IPS-NIHi11 (cell line): ENCODE measurements around the gene FNTB.

ENCODE experiments used
- DNase-seq: peaks from one replicate; pipeline ENCODE4 v3.0.0; 2012; ENCODE audit warnings: mixed read lengths, low spot score

FNTB gene

DNA sequence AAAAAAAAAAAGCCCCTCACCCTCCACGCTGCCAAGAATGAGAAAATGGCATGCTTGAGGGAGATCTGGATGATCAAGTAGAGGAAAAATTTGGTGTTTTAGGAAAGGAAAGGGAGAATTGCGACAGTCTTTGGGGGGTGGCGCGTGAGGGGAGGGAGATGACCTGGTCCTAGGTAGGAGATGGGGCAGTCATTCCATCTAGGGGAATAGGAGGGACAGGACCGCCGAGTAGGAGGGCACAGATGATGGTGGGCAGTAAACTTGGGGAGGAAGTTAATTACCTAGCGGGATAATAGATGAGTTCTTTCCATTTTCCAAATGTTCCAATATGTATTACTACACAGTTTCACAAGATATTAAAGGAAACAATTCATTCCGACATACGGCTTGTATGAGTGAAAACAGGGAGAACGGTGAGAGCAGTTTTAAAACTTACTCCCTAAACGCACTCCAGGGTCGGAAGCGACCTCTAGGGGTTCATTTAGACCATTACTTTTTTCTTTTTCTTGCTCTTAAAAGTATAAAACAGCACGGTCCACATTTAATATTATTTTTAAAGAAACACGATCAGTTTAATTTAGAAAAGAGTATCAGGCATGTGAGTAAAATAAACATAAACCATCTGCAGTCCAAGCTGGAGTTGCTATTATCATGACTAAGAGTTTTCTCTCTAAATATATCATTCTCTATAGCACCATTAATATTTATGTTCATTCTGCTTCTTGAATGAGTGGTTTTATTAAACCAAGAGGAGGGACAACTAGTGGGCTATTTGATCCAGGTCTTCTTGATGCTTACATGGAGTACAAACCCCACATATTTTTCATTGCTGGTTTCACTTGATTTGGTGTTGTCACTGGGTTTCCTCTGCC is 3.0 kb upstream of the FNTB start:
- DNase-seq, result peak; percentile 63

DNA sequence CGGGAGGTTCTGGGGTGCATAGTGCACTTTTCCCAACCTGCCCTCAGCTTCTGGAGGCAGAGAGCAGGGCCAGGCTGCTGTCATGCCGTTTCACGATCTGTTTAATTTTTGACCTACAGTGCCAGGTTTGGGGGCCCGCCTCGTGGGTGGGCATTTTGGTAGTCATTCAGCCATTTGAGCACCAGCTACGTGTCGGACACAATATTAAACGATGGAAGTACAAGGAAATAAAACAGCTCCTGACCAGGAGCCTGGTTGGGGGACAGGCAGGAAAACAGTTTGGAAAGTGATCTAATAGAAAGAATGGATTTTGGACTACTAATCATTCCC is 708 bp downstream of the FNTB start:
- DNase-seq, result no peak

DNA sequence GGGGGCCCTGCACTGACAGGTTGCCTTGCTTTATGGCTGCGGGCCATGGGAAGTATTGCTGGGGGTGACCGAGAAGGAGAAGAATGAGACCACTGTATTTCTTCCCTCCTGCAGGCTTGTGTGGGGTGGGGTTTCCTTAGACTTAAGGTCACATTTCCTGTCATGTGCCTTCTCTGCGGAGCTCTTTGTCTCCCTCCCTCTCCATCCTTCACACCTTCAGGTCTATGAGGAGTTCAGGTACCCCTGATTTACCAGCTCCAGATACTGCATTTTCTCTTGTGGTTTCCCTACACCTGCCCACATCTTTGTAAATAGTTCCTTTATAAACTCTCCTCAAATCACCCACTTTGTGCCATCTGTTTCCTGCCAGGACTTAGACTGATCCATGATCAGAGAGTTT is 3.6 kb downstream of the FNTB start:
- DNase-seq, result no peak

DNA sequence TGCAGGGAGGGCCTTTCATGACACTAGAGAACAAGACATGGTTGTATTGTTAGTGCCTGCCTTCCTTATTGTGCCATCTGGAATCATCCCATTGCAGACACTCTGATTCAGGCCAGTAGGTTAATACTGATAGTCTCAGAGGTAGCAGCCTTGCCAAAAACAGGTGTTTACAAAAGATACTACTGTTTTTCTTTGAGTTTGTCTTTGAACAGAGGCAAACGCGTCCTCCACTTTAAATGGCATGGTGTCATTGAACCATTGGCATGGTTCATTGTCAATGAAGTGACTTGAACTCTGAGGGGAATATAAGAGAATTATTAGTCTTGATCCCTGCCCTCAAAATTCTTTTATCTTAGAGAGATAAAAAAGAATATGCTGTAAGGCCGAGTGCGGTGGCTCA is 4.2 kb downstream of the FNTB start:
- DNase-seq, result no peak

DNA sequence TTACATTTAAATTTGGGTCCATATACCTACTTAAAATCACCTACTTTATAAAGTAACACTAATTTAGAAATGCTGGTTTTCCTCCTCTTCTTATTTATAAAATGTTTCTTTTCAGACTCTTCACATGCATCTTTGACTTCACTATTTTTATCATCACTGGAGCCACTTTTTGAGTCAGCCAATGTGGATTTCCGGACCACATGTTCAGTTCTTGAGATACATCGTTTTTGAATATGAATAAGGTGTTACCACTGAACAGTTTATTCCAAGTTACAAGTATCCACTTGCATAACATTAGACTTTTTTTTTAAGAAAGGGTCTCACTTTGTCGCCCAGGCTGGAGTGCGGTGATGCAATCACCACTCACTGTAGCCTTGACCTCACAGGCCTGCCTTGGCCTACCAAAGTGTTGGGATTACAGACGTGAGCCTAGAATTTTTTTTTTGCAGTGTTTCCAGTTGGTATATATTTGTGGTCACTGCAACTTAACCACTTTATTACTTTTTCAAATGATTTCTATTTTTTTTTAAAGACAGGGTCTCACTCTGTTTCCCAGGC is 5.7 kb downstream of the FNTB start:
- DNase-seq, result no peak

DNA sequence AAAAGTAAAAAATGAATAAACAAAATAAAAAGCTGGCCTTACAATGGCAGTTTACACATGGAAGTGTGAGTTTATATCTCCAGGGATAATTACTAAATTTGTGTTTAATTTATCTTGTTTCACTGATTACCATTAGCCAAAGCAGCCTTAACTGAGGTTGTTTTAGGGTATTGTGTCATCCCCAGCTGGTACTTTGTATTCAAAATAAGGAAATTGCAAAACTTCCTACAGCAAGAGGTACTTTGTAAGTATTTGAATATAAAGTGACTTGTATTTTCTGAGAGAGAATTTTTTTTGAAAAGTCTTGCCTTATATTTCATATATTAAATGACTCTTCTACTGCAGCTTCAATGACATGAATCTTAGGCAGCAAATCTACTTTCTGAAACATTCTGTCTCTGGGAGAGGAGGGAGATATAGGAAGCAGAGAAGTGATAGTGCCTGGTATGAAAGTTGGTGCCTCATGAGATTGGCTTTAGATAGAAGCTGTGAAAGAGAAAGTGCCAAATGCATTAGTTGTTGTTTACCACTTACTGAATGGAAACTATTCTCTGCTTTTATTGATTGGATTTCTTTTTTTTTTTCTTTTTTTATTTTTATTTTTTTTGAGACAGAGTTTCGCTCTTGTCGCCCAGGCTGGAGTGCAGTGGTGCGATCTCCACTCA is 6.7 kb downstream of the FNTB start:
- DNase-seq, result no peak

DNA sequence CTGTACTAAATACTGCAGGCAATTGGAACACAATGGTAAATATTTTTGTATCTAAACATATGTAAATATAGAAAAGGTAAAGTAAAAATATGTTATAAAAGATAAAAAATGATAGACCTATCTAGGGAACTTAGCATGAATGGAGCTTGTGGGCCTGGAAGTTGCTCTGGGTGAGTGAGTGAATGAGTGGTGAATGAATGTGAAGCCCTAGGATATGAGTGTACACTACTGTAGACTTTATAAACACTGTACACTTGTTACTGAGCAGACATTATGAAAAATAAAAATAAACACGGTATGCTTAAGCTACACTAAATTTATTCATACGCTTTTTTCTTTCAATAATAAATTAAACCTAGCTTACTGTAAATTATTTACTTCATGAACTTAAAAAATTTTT is 7.8 kb downstream of the FNTB start:
- no peak for DNase-seq

DNA sequence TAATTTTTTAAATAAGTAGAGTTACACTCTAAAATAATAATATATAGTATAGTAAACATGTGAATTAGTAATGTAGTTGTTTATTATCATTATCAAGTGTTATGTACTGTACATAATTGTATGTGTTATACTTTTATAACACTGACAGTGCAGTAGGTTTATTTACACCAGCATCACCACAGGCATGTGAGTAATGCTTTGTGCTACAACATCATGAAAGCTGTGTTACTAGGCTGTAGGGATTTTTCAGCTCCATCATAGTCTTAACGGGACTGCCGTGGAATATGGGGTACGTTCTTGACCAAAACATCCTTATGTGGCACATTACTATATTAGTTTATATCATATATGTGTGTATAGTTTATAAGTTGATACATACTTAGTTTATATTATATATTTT is 8.6 kb downstream of the FNTB start:
- no peak for DNase-seq

DNA sequence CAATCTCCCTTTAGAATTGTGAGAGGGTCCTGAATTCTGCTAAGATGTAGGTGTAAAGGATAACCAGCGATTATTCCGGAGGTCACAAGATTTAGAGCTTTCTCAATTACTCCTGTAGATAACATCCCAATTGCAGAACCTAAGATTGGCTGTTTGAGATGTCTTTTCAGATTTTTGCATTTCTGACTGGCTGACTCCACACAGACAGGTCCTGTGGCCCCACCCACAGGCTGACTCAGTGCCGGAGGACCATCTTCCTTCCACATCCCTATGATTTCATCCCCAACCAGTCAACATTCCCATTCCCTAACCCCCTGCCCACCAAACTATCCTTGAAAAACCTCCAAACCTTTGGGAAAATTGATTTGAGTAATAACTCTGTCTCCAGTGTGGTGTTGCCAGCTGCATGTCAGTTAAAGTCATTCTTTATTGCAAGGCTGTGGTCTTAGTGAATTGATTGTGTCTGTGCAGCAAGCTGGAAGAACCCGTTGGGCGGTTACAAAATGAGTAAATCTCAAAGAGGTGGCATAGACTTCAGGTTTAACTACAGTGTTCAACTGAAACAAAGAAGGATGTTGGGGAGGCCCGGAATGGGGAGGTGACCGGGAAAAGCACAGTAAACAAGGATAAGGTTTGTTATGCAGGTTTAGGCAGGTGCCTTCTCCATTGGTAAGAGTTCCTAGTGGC is 10.6 kb downstream of the FNTB start:
- DNase-seq, result no peak

DNA sequence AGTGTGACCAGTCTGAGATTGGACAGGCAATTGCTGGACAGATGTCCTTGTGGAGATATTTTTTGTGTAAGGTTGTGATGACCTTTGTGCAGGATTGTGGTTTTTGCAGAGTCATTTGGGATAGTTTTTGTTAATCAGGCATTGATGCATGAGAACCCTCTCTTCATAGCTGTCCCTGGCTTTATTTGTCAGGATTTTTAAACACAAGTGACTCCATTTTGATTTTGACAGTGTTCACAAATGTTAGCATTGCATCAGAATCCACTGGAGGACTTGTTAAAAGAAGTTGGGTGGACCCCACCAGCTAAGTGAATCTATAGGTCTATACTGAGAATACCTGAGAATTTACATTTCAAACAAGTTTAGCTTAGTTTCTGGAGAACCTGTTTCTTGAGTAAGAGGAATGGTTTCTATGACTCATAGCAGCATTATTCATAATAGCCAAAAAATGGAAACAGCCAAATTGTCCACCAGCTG is 11.8 kb downstream of the FNTB start:
- no peak for DNase-seq

DNA sequence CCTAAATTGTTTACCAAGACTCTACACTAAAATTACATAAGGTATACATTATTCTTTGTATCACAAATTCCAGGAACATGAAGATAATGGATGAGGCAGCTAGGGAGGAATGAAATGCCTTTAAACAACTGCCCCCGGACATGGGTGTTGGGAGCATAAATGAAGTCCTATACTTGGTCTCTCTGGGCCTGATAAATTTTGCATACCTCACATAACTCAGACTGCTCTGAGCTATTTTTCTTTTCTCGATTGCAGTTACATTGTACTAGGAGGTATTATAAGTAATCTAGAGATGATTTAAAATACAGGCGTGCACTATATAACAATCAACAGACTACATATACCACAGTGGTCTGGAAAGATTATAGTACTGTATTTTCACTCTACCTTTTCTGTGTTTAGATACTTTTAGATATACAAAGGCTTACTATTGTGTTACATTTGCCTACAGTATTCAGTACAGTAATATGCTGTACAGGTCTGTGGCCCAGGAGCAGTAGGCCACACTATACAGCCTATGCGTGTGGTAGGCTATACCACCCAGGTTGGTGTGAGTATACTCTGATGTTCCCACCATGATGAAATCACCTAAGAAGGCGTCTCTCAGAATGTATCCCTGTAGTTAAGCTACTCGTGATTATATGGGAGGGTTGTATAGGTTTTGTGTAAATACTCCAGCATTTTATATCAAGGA is 14.3 kb downstream of the FNTB start:
- DNase-seq, result no peak

DNA sequence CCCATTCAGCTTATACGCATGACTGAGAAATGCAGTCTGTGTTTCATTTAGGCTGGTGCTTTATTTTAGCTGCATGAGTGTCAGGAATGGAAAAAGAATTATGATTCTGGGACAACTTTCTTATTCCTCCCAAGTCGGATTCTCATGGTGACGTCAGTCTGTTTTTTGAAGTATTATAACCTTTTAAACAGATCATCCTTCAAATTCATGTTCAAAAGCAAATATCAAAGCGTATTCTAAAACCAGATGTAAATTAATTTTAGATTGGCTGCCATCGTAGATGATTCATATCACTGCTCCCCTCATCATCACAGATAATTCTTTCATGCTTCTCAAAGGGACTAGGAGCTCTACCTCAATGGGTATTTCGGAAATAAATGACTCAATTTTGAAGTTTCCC is 15.0 kb downstream of the FNTB start:
- no peak for DNase-seq

DNA sequence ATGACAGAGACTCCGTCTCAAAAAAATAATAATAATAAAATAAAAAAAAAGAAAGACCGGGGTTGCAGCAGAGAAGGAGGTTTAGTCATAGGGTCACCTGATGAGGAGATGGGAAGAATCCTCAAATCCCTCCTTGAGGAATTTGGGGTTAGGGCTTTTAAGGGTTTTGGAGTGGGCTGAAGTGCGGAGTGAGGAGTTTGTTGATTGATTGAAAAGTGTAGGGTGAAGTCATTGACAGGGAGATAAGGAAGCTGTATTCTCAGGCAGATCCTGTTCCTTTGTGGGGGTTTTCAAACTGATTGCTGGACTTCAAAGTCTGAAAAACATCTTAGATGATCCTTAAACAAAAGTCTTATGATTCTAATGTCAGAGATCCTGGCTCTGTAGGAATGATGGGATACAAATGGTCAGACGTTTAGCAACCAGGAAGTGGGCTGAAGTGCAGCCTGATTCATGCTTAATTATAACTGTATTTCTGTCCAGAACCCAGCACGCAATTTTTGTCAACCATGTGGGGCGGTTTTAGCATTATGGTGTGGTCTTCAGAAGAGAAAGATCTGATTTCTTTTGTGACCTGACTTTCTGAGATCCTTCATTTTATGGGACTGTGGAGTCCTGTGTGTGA is 16.0 kb downstream of the FNTB start:
- no peak for DNase-seq

DNA sequence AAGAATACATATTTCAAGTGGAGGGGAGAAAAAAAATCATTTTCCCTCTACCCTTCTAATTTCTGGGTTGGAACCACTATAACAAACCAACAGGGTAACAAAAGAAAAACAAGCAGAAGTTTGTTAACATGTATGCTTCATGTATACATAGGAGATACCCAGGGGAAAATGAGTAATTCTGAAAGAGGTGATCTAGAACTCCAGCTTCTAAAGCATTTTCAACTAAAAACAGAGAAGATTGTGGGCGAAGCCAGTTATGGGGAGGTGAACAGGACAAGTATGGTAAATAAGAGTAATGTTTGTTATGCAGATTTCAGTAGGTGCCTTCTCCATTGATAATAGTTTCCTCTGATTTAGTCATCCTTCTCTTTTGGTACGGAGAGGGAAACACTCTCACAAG is 16.7 kb downstream of the FNTB start:
- no peak for DNase-seq

DNA sequence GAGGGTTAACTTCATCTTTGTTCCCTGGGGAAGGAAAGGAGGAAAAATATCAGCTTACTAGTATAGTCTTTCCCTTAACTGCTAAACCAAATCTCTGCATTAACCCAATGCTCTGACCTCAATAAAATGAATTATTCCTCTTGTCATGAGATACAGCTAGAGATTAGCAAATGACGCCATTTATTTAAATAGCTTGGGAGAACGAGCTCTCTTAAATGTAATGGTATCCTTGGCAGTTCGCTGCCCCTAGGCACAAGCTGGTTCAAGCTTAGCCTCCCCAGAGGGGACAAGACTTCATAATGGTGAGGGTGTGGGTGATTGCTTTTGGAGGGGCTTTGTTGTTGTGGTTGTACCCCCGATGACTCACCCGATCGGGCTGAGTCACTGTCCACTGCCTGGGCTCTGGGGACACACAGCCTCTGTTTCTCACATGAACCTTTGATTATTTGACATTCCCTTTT is 19.6 kb downstream of the FNTB start:
- DNase-seq, result no peak

DNA sequence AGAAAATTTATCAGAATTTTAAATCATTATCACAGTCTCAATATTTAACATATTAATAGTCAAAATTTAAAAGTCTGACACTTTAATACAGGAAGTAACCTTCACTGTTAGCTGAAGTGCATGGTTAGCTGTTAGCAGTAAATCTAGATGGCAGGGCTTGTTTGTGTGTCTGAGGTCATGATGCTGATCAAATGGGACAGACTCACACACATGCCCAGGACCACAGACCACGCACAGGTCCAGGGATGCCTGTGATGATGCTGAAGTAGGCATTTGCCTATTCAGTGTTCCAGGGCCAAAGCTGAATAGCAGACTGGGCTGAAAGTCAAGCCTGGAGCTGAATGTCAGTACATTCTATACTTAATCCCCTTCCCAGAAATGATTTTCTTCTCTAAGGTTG is 20.5 kb downstream of the FNTB start:
- DNase-seq, result no peak

DNA sequence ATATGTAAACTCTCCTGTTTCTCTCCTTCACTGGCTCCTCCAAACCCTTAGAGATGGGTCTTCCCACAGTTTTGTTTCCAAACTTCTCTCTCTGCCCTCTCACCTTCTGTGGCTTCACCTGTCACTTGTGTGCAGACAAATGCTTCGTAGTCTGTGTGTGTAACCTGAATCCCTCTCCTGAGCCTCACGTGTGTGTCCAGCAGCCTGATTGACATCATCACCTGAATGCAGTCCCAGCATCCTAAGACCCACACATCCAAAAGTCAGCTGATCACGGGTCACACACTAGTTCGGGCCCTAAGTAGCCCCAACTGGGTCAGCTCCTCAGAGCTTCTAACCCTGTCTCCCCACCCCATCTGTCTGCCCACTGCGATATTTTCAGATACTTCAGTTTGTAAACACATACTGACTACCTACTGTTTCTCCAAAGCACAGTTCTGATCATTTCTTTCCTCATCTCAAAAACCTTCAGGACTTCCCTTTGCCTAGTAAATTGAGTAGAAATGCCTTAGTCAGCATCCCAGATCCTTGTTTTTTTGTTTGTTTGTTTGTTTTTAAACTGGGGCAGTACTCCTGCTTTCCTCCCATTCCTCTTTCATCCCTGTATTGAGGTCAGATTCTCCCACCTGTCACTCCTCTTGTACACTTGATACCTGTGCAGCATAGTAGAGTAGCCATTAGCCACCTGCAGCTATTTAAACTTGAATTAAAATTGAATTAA is 23.7 kb downstream of the FNTB start:
- DNase-seq, result no peak

DNA sequence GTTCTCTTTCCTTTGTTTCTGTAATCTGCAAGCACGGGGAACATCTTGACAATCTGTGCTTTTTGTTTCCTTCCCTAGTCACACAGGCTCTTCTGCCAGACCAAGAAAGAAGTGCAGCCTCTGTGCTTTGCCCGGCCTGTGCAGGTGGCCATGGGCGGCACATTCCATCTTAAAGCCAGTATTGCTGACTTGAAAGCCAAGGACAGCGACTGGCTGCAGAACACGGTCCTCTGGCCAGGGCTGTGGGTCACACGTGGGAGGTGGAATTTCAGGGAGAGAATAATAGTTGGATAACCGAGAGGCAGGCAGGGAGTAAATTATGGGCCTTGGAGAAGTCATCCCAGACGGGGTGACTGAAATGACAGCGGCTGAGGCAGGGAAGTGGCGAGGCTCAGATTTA is 24.8 kb downstream of the FNTB start:
- no peak for DNase-seq

DNA sequence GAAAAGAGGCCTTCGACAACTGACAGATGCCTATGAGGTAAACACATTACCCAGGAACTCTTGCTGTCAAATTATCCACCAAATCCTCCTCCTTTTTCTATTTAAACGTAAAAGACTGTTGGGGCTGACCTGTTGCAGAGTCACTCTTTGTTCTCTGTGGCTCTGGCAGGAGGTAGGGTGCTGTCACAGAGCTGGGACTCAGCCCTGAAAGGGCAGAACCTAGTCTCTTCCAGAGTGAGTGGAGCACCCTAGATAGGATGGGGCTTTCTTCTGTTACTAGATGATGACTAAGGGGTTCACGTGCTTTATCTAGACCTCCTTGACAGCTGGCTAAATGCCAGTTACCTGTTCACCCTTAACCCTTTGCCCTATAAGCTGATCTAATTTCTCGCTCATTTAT is 25.7 kb downstream of the FNTB start:
- no peak for DNase-seq

DNA sequence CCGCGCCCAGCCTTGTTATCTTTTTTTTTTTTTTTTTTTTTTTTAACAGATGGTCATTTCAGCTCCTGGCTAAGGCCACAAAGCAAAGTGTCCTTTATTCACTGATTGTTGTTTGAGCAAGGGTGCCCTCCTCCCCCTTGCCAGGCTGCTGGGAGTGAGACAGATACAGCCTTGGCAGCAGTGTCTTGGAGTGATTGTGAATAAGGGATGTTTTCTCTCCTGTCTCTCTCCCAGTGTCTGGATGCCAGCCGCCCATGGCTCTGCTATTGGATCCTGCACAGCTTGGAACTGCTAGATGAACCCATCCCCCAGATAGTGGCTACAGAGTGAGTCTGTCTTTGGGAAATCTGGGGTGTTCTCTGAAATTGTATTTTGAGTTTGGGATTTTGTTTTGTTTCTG is 28.7 kb downstream of the FNTB start:
- DNase-seq, result no peak

DNA sequence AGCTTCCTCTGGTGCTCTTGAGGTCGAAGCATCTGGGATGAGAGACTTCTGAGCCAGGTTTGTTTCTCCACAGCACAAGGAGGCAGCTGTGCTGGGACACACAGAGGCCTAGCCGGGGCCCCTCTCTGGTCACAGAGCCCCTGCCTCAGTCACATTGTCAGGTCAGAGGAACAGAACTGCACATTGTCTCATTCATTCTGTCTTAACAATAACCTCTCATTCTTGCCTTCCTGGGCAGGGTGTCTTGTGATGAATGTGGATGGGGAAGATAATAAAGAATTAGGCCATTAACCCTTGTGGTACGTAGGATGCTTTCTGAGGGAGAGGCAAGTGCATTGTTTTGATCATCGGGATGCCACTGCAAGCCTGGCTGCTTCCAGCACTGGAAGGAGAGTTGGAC is 29.8 kb downstream of the FNTB start:
- DNase-seq, result no peak
